CD14-positive monocyte (primary cell): ENCODE data around the gene MED26. TPM values are rescaled to one million over a fixed set of nuclear protein-coding genes. Genes with fewer than 3 reads are reported as not detected.
"Not testable (repeated sequence)": the region's sequence is repeated elsewhere in the genome, so short reads cannot be mapped to it uniquely, and the experiment has no call there.

Experiments used
- DNase-seq, 3 donors: peaks; one replicate each; pipeline ENCODE4 v3.0.0-alpha.2; 2011 to 2022
- H2AFZ ChIP-seq: 2 replicates; pipeline ENCODE4 v1.6.0; 2012; ENCODE audit warnings: mild to moderate bottlenecking, low read depth, low read length, inconsistent platforms; ENCODE audit not compliant: insufficient read depth, poor library complexity, severe bottlenecking
- H3K27ac ChIP-seq, 2 donors: 1 replicate in 1 of 2; 2 replicates in 1 of 2; pipeline ENCODE4 v1.5.1; 2012 to 2013; ENCODE audit warnings: low read length in 2 of 2, control low read depth in 1 of 2, inconsistent platforms in 1 of 2, low read depth in 1 of 2, mild to moderate bottlenecking in 1 of 2
- H3K27me3 ChIP-seq, 2 donors: one replicate each; pipeline versions ENCODE4 v1.6.0 to v1.6.1; 2011 to 2013; ENCODE audit warnings: low read length in 2 of 2; ENCODE audit not compliant: control insufficient read depth in 2 of 2, insufficient read depth in 2 of 2
- H3K36me3 ChIP-seq, 2 donors: replicated peaks in 1 of 2; 1 replicate in 1 of 2; 2 replicates in 1 of 2; pipeline versions ENCODE4 v1.5.1 to v1.6.1; 2012 to 2013; ENCODE audit warnings: low read length in 2 of 2, control low read depth in 1 of 2, inconsistent platforms in 1 of 2, mild to moderate bottlenecking in 1 of 2; ENCODE audit not compliant: insufficient read depth in 2 of 2, control insufficient read depth in 1 of 2
- H3K4me1 ChIP-seq, 2 donors: 1 replicate in 1 of 2; 2 replicates in 1 of 2; pipeline versions ENCODE4 v1.5.1 to v1.6.1; 2012 to 2013; ENCODE audit warnings: low read length in 2 of 2, control low read depth in 1 of 2, inconsistent platforms in 1 of 2, mild to moderate bottlenecking in 1 of 2, moderate library complexity in 1 of 2; ENCODE audit not compliant: insufficient read depth in 2 of 2, control insufficient read depth in 1 of 2
- H3K4me2 ChIP-seq: replicated peaks from 2 replicates; pipeline ENCODE3; 2012; ENCODE audit warnings: low read length, moderate library complexity, mild to moderate bottlenecking; ENCODE audit not compliant: poor library complexity, severe bottlenecking; ENCODE audit errors: extremely low read depth
- H3K4me3 ChIP-seq, 3 experiments: fragments of 200-600 bp in 1 of 3; sonication (generic) in 1 of 3; replicated peaks in 1 of 3; 1 replicate in 2 of 3; 2 replicates in 1 of 3; pipeline ENCODE4 v1.5.1; 2011 to 2013; ENCODE audit warnings: low read length in 3 of 3, mild to moderate bottlenecking in 3 of 3, control low read depth in 2 of 3, low read depth in 2 of 3, inconsistent platforms in 1 of 3, moderate library complexity in 1 of 3
- H3K79me2 ChIP-seq: 2 replicates; pipeline ENCODE4 v1.6.0; 2012; ENCODE audit warnings: mild to moderate bottlenecking, control low read depth, inconsistent platforms, low read length, moderate library complexity; ENCODE audit not compliant: insufficient read depth
- H3K9ac ChIP-seq: 2 replicates; pipeline ENCODE4 v1.6.0; 2017; ENCODE audit warnings: low read length, mild to moderate bottlenecking; ENCODE audit not compliant: insufficient read depth, poor library complexity, severe bottlenecking
- H3K9me3 ChIP-seq, 2 donors: replicated peaks in 1 of 2; 1 replicate in 1 of 2; 2 replicates in 1 of 2; pipeline versions ENCODE4 v1.5.1 to v1.6.1; 2012 to 2013; ENCODE audit warnings: low read length in 2 of 2, control low read depth in 1 of 2; ENCODE audit not compliant: control insufficient read depth in 1 of 2, insufficient read depth in 1 of 2
- H4K20me1 ChIP-seq: 2 replicates; pipeline ENCODE4 v1.6.0; 2012; ENCODE audit warnings: mild to moderate bottlenecking, low read length, control low read depth, moderate library complexity; ENCODE audit not compliant: insufficient read depth
- H3K27ac Mint-ChIP-seq, 7 donors: one replicate each; pipeline ENCODE4 v1.8.0; 2020; ENCODE audit warnings: mild to moderate bottlenecking in 7 of 7, mixed read lengths in 7 of 7, moderate library complexity in 6 of 7, inconsistent platforms in 2 of 7
- H3K27me3 Mint-ChIP-seq, 3 donors: one replicate each; pipeline ENCODE4 v1.8.0; 2021 to 2022; ENCODE audit warnings: low read depth in 3 of 3, mild to moderate bottlenecking in 3 of 3, mixed read lengths in 3 of 3, moderate library complexity in 3 of 3, inconsistent platforms in 1 of 3
- H3K36me3 Mint-ChIP-seq, 2 donors: one replicate each; pipeline ENCODE4 v1.8.0; 2020; ENCODE audit warnings: mixed read lengths in 2 of 2, inconsistent platforms in 1 of 2, mild to moderate bottlenecking in 1 of 2
- H3K4me1 Mint-ChIP-seq: one replicate; pipeline ENCODE4 v1.8.0; 2020; ENCODE audit warnings: mild to moderate bottlenecking, mixed read lengths
- H3K4me3 Mint-ChIP-seq, 2 donors: one replicate each; pipeline ENCODE4 v1.8.0; 2020; ENCODE audit warnings: mild to moderate bottlenecking in 2 of 2, mixed read lengths in 2 of 2, moderate library complexity in 1 of 2
- H3K9me3 Mint-ChIP-seq, 7 donors: one replicate each; pipeline ENCODE4 v1.8.0; 2020 to 2022; ENCODE audit warnings: mixed read lengths in 7 of 7, mild to moderate bottlenecking in 6 of 7, moderate library complexity in 6 of 7, inconsistent platforms in 2 of 7
- WGBS: methylation state at CpG from one replicate; pipeline ENCODE4 v1.1.5; 2013; ENCODE audit warnings: missing lambda C conversion rate; ENCODE audit not compliant: insufficient coverage; 5-methylcytosine and 5-hydroxymethylcytosine counted together
- intact Hi-C, 2 donors: fragments of 100-400 bp; cut with micrococcal nuclease; formaldehyde crosslinking; loops; one replicate each; pipeline versions ENCODE4 v1.15.0 to v1.15.1; 2023
- polyA plus RNA-seq, 3 donors: library from polyadenylated mRNA; depleted of rRNA in 1 of 3; unstranded in 2 of 3; stranded (reverse) in 1 of 3; fragments of 300-500 nt in 2 of 3; fragments of >200 nt in 1 of 3; fragmentation: Illumina TruSeq in 2 of 3; gene quantifications; 1 replicate in 2 of 3; 2 replicates in 1 of 3; pipeline ENCODE4 v1.2.3, GENCODE V29; 2012 to 2021
- TF ChIP-seq, protein P1 (sequence below): fragments of 200-600 bp; IDR thresholded peaks from one replicate; pipeline ENCODE4 v1.8.0; 2022; ENCODE audit warnings: antibody characterized with exemption, mild to moderate bottlenecking

MED26 gene
- polyA plus RNA-seq, 3 donors, result 1.1 to 7.1 (median 2.1) TPM

DNA sequence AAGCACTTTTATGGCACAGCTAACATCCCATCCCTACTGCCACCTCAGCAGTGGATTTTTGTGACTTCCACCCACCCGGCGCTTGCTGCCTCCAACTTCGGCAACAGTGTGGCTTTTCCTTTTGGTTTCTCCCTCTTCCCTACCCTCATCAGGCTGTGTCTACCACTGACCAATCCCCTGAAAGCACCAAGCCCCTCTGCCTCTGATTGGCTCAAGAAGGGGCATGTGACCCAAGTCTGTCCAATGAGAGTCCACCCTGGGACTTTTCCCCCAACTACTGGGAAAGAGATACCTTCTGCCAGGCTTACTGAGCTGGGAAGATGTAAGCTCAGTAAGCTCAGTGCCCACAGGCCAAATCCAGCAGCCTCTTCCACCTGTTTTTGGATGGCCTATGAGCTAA, 26.1 kb upstream of the MED26 start:
- Mint-ChIP-seq H3K9me3 (peaks cover 0 to 2% (median 0%) of the 10 kb centered on the region in 7 donors), H3K27ac (peak overlapping the region in 4 of 7 donors; percentile 45 to 81 (median 62)), H3K4me3 (no peak overlapping the region), H3K27me3 (peaks cover 0 to 1% (median 0%) of the 10 kb centered on the region in 3 donors), H3K36me3 (peaks cover 77 to 90% of the 10 kb centered on the region in 2 donors), H3K4me1 (peaks cover 45% of the 10 kb centered on the region)
- no peak overlapping the region for H3K4me2 ChIP-seq
- H3K79me2 ChIP-seq, result peaks cover 78% of the 10 kb centered on the region
- H3K4me1 ChIP-seq, result peaks cover 15 to 40% of the 10 kb centered on the region in 2 donors
- H3K9ac ChIP-seq, result no peak overlapping the region
- H3K36me3 ChIP-seq, result peaks cover 66 to 91% of the 10 kb centered on the region in 2 donors
- WGBS, result 95% methylated on average over 3 of the region's 3 CpGs
- intact Hi-C loops, result no loop called here
- TF ChIP-seq, protein P1, sequence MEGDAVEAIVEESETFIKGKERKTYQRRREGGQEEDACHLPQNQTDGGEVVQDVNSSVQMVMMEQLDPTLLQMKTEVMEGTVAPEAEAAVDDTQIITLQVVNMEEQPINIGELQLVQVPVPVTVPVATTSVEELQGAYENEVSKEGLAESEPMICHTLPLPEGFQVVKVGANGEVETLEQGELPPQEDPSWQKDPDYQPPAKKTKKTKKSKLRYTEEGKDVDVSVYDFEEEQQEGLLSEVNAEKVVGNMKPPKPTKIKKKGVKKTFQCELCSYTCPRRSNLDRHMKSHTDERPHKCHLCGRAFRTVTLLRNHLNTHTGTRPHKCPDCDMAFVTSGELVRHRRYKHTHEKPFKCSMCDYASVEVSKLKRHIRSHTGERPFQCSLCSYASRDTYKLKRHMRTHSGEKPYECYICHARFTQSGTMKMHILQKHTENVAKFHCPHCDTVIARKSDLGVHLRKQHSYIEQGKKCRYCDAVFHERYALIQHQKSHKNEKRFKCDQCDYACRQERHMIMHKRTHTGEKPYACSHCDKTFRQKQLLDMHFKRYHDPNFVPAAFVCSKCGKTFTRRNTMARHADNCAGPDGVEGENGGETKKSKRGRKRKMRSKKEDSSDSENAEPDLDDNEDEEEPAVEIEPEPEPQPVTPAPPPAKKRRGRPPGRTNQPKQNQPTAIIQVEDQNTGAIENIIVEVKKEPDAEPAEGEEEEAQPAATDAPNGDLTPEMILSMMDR, result no peak
- H3K27ac ChIP-seq, result no peak overlapping the region
- H3K27me3 ChIP-seq, result no peaks in the 10 kb centered on the region
- peaks cover 100% of the 10 kb centered on the region for H4K20me1 ChIP-seq
- H3K9me3 ChIP-seq, result no peaks in the 10 kb centered on the region
- no peak overlapping the region for H2AFZ ChIP-seq
- no peak overlapping the region for H3K4me3 ChIP-seq
- peak in 1 of 3 donors; percentile 29 for DNase-seq

DNA sequence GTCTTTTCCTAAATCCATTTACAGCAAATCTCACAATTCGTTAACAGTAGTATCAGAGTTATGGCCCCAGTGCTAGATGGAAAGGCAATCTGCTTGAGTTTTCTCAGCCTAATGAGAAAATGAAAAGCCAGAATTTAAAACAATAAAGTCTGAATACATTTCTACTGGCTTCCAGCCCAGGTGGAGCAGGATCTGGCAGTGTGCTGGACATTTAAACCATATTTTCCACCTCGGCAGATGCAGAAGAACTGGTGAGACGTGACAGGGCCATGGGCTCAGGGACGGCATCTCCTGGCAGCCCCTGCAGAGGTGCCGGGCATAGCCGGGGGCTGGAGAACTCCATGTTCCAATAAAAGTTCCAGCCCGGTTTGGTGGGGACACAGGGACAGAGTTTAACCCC, 24.9 kb upstream of the MED26 start:
- Histone ChIP-seq H3K27me3 (no peaks in the 10 kb centered on the region), H3K9ac (no peak overlapping the region), H3K9me3 (no peaks in the 10 kb centered on the region), H3K4me1 (peaks cover 6 to 27% of the 10 kb centered on the region in 2 donors), H3K79me2 (peaks cover 78% of the 10 kb centered on the region), H2AFZ (no peak overlapping the region), H3K4me2 (no peak overlapping the region), H3K27ac (no peak overlapping the region), H3K4me3 (no peak overlapping the region), H3K36me3 (peaks cover 60 to 93% of the 10 kb centered on the region in 2 donors), H4K20me1 (peaks cover 100% of the 10 kb centered on the region)
- TF ChIP-seq, protein P1, result no peak
- no peak overlapping the region for H3K4me3 Mint-ChIP-seq
- 87% methylated on average over 4 of the region's 7 CpGs for WGBS
- no peak for DNase-seq
- peaks cover 0 to 2% (median 0%) of the 10 kb centered on the region in 7 donors for H3K9me3 Mint-ChIP-seq
- intact Hi-C loops, result no loop called here
- H3K27me3 Mint-ChIP-seq, result peaks cover 0 to 1% (median 0%) of the 10 kb centered on the region in 3 donors
- H3K36me3 Mint-ChIP-seq, result peaks cover 76 to 94% of the 10 kb centered on the region in 2 donors
- peak overlapping the region in 3 of 7 donors; percentile 21 to 35 (median 22) for H3K27ac Mint-ChIP-seq
- H3K4me1 Mint-ChIP-seq, result peaks cover 33% of the 10 kb centered on the region

DNA sequence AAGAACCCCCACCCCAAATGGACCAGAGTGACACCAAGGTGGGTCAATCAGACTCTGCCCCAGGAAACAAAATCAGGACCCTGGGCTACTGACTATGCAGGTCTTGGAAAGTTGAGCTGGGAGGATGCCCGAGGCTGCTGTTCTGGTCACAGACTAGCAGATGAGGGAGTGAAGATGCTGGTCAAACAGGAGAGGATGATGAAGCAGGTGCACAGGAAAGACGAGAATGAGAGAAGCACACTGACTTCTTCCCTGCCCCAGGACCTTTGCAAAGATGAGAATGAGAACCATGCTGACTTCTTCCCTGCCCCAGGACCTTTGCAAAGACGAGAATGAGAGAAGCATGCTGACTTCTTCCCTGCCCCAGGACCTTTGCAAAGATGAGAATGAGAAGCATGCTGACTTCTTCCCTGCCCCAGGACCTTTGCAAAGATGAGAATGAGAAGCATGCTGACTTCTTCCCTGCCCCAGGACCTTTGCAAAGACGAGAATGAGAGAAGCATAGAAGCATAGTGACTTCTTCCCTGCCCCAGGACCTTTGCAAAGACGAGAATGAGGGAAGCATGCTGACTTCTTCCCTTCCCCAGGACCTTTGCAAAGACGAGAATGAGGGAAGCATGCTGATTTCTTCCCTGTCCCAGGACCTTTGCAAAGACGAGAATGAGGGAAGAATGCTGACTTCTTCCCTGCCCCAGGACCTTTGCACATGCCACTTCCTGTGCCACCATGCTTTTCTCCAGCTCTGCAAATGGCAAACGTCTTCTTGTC, 23.6 kb upstream of the MED26 start:
- DNase-seq, H3K4me2 ChIP-seq, H3K4me3 Mint-ChIP-seq, intact Hi-C loops, H3K9me3 Mint-ChIP-seq, H3K4me3 ChIP-seq, H3K27me3 ChIP-seq, H3K9me3 ChIP-seq, H3K27me3 Mint-ChIP-seq, H3K9ac ChIP-seq, H2AFZ ChIP-seq: not testable (repeated sequence)
- H3K27ac Mint-ChIP-seq, result peak overlapping the region in 5 of 7 donors; percentile 0 to 76 (median 52)
- peaks cover 77% of the 10 kb centered on the region for H3K79me2 ChIP-seq
- peaks cover 78 to 94% of the 10 kb centered on the region in 2 donors for H3K36me3 Mint-ChIP-seq
- peaks cover 27% of the 10 kb centered on the region for H3K4me1 Mint-ChIP-seq
- peaks cover 6 to 25% of the 10 kb centered on the region in 2 donors for H3K4me1 ChIP-seq
- H3K36me3 ChIP-seq, result peaks cover 56 to 93% of the 10 kb centered on the region in 2 donors
- WGBS, result 96% methylated on average over 5 of the region's 8 CpGs
- H3K27ac ChIP-seq, result peak overlapping the region in 1 of 2 donors; percentile 60
- H4K20me1 ChIP-seq, result peaks cover 100% of the 10 kb centered on the region
